ENCODE data around the gene FAM222B.

The FAM222B gene

GRCh38 chr17:28843816-28844148, 1.2 kb upstream of the FAM222B start:
- peak; percentile 25 to 61 for DNase-seq
- TF ChIP-seq GATA1 (IDR thresholded peaks at IDR 0.05; ENCODE audit: low read depth, low read length): no peak
- peak; percentile 47 for TF ChIP-seq POLR2A (IDR thresholded peaks at IDR 0.05; ENCODE audit: low read length)

- TF ChIP-seq GATA1 (IDR thresholded peaks at IDR 0.05; ENCODE audit: low read depth, low read length): no peak
- TF ChIP-seq POLR2A (IDR thresholded peaks at IDR 0.05; ENCODE audit: low read length): peak; percentile 23
- peak; percentile 42 to 75 for DNase-seq
Observed at GRCh38 chr17:28841901-28842281, 699 bp downstream of the FAM222B start.

- no peak for DNase-seq
- no peak for TF ChIP-seq GATA1 (IDR thresholded peaks at IDR 0.05; ENCODE audit: low read depth, low read length)
- no peak for TF ChIP-seq POLR2A (IDR thresholded peaks at IDR 0.05; ENCODE audit: low read length)
Observed at GRCh38 chr17:28839221-28839620, 3.4 kb downstream of the FAM222B start.

- DNase-seq: peak in 1 of 2 experiments; percentile 58
Observed at GRCh38 chr17:28836541-28836940, 6.0 kb downstream of the FAM222B start.

- TF ChIP-seq POLR2A (IDR thresholded peaks at IDR 0.05; ENCODE audit: low read length): peak; percentile 3
- TF ChIP-seq GATA1 (IDR thresholded peaks at IDR 0.05; ENCODE audit: low read depth, low read length): no peak
Observed at GRCh38 chr17:28834420-28834819, 8.2 kb downstream of the FAM222B start.

GRCh38 chr17:28828294-28829040, 14.1 kb downstream of the FAM222B start:
- TF ChIP-seq GATA1 (IDR thresholded peaks at IDR 0.05; ENCODE audit: low read depth, low read length): no peak
- no peak for DNase-seq

More at GRCh38 chr17:28834420-28834819, 8.2 kb downstream of the FAM222B start:
- DNase-seq: peak in 1 of 2 experiments; percentile 45

- TF ChIP-seq GATA1 (IDR thresholded peaks at IDR 0.05; ENCODE audit: low read depth, low read length) (no peak), POLR2A (IDR thresholded peaks at IDR 0.05; ENCODE audit: low read length) (no peak)
- DNase-seq: peak; percentile 55 to 61
Observed at GRCh38 chr17:28827672-28828071, 14.9 kb downstream of the FAM222B start.

- TF ChIP-seq GATA1 (IDR thresholded peaks at IDR 0.05; ENCODE audit: low read depth, low read length) (no peak), POLR2A (IDR thresholded peaks at IDR 0.05; ENCODE audit: low read length) (no peak)
Observed at GRCh38 chr17:28819582-28819981, 23.0 kb downstream of the FAM222B start.

GRCh38 chr17:28818819-28819221, 23.8 kb downstream of the FAM222B start:
- DNase-seq: no peak
- TF ChIP-seq POLR2A (IDR thresholded peaks at IDR 0.05; ENCODE audit: low read length): no peak
- TF ChIP-seq GATA1 (IDR thresholded peaks at IDR 0.05; ENCODE audit: low read depth, low read length): no peak

More at GRCh38 chr17:28819582-28819981, 23.0 kb downstream of the FAM222B start:
- no peak for DNase-seq

- no peak for DNase-seq
- no peak for TF ChIP-seq GATA1 (IDR thresholded peaks at IDR 0.05; ENCODE audit: low read depth, low read length)
- TF ChIP-seq POLR2A (IDR thresholded peaks at IDR 0.05; ENCODE audit: low read length): no peak
Observed at GRCh38 chr17:28816540-28816939, 26.1 kb downstream of the FAM222B start.

- DNase-seq: peak; percentile 72 to 74
- no peak for TF ChIP-seq GATA1 (IDR thresholded peaks at IDR 0.05; ENCODE audit: low read depth, low read length)
Observed at GRCh38 chr17:28812748-28813377, 29.7 kb downstream of the FAM222B start.

- peak; percentile 94 for DNase-seq
- TF ChIP-seq GATA1 (IDR thresholded peaks at IDR 0.05; ENCODE audit: low read depth, low read length) (no peak), POLR2A (IDR thresholded peaks at IDR 0.05; ENCODE audit: low read length) (no peak)
Observed at GRCh38 chr17:28812091-28812747, 30.4 kb downstream of the FAM222B start.

GRCh38 chr17:28811651-28812090, 30.9 kb downstream of the FAM222B start:
- no peak for TF ChIP-seq GATA1 (IDR thresholded peaks at IDR 0.05; ENCODE audit: low read depth, low read length)
- TF ChIP-seq POLR2A (IDR thresholded peaks at IDR 0.05; ENCODE audit: low read length): no peak
- DNase-seq: peak in 1 of 2 experiments; percentile 62

GRCh38 chr17:28810437-28810836, 32.2 kb downstream of the FAM222B start:
- no peak for DNase-seq
- no peak for TF ChIP-seq GATA1 (IDR thresholded peaks at IDR 0.05; ENCODE audit: low read depth, low read length)
- no peak for TF ChIP-seq POLR2A (IDR thresholded peaks at IDR 0.05; ENCODE audit: low read length)

Data from erythroblast (primary cell).